Vagina (tissue), 2 donors: ENCODE data around the gene RFLNA.

ENCODE experiments used
- POLR2AphosphoS5 ChIP-seq, 2 donors: sonication (generic); formaldehyde crosslinking; IDR thresholded peaks; one replicate each; pipeline ENCODE4 v1.9.0; 2017; ENCODE audit warnings: antibody characterized with exemption in 2 of 2, mild to moderate bottlenecking in 2 of 2, low read depth in 1 of 2; ENCODE audit not compliant: insufficient read depth in 1 of 2
- TF ChIP-seq, protein P1 (sequence below), 3 experiments: fragments of 450-650 bp in 2 of 3; fragments of 200-600 bp in 1 of 3; sonication (generic) in 1 of 3; IDR thresholded peaks; one replicate each; pipeline ENCODE4 v1.5.1; 2017 to 2019; ENCODE audit warnings: antibody characterized with exemption in 3 of 3, mild to moderate bottlenecking in 2 of 3, moderate library complexity in 2 of 3

DNA sequence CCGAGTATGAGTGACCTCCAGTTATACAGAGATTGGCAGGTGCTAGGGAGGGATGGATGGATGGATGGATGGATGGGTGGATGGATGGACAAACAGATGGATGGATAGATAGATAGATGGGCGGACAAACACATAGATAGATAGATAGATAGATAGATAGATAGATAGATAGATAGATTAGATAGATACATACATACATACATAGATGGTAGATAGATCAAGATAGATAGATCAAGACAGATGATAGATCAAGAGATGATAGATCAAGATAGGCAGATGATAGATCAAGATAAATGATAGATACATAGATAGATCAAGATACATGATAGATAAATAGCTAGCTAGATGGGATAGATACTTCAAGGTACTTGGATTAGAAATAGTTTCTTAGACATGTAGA, 18.6 kb upstream of the RFLNA start:
- TF ChIP-seq, protein P1, sequence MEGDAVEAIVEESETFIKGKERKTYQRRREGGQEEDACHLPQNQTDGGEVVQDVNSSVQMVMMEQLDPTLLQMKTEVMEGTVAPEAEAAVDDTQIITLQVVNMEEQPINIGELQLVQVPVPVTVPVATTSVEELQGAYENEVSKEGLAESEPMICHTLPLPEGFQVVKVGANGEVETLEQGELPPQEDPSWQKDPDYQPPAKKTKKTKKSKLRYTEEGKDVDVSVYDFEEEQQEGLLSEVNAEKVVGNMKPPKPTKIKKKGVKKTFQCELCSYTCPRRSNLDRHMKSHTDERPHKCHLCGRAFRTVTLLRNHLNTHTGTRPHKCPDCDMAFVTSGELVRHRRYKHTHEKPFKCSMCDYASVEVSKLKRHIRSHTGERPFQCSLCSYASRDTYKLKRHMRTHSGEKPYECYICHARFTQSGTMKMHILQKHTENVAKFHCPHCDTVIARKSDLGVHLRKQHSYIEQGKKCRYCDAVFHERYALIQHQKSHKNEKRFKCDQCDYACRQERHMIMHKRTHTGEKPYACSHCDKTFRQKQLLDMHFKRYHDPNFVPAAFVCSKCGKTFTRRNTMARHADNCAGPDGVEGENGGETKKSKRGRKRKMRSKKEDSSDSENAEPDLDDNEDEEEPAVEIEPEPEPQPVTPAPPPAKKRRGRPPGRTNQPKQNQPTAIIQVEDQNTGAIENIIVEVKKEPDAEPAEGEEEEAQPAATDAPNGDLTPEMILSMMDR (IDR thresholded peaks at IDR 0.05) = no peak
- no peak for TF ChIP-seq POLR2AphosphoS5 (IDR thresholded peaks at IDR 0.05; ENCODE audit: insufficient read depth in 1 of 2, low read depth in 1 of 2)
